Smooth muscle cell (in vitro differentiated cells): ENCODE results near the gene ST6GALNAC1. TPM values are rescaled to one million over a fixed set of nuclear protein-coding genes. Genes with fewer than 3 reads are reported as not detected.

ENCODE experiments used
- DNase-seq: peaks from one replicate; lab custom pipeline; 2025; ENCODE audit not compliant: unreplicated experiment; lab: John Stamatoyannopoulos, UW
- H2AFZ ChIP-seq: fragments of 200-600 bp; sonication (generic); 2 replicates; pipeline ENCODE4 v1.6.0; 2016; ENCODE audit warnings: antibody characterized with exemption, low read depth, mild to moderate bottlenecking
- H3F3A ChIP-seq: fragments of 200-600 bp; sonication (generic); 2 replicates; pipeline ENCODE4 v1.6.0; 2017; ENCODE audit warnings: antibody characterized with exemption, low read depth
- H3K27ac ChIP-seq: fragments of 200-600 bp; sonication (generic); 2 replicates; pipeline ENCODE4 v1.5.1; 2016; ENCODE audit warnings: low read depth, mild to moderate bottlenecking
- H3K27me3 ChIP-seq: fragments of 200-600 bp; sonication (generic); 2 replicates; pipeline ENCODE4 v1.6.1; 2016; ENCODE audit warnings: low read depth, mild to moderate bottlenecking
- H3K36me3 ChIP-seq: fragments of 200-600 bp; sonication (generic); 2 replicates; pipeline ENCODE4 v1.5.1; 2016; ENCODE audit warnings: low read depth
- H3K4me1 ChIP-seq: fragments of 200-600 bp; sonication (generic); 2 replicates; pipeline ENCODE4 v1.5.1; 2016; ENCODE audit warnings: low read depth
- H3K4me2 ChIP-seq: fragments of 200-600 bp; sonication (generic); 2 replicates; pipeline ENCODE4 v1.6.0; 2016; ENCODE audit warnings: mild to moderate bottlenecking
- H3K4me3 ChIP-seq: fragments of 200-600 bp; sonication (generic); 2 replicates; pipeline ENCODE4 v1.5.1; 2016; ENCODE audit warnings: mild to moderate bottlenecking
- H3K79me2 ChIP-seq: fragments of 200-600 bp; sonication (generic); 2 replicates; pipeline ENCODE4 v1.6.0; 2016; ENCODE audit warnings: low read depth, mild to moderate bottlenecking
- H3K9ac ChIP-seq: fragments of 200-600 bp; sonication (generic); 2 replicates; pipeline ENCODE4 v1.6.0; 2016; ENCODE audit warnings: low read depth
- H3K9me3 ChIP-seq: fragments of 200-600 bp; sonication (generic); replicated peaks from 2 replicates; pipeline ENCODE4 v1.5.1; 2016; ENCODE audit warnings: low read depth
- H4K20me1 ChIP-seq: fragments of 200-600 bp; sonication (generic); 2 replicates; pipeline ENCODE4 v1.6.0; 2016; ENCODE audit warnings: low read depth
- CTCF ChIP-seq: fragments of 200-600 bp; sonication (generic); IDR thresholded peaks from 2 replicates; pipeline ENCODE4 v1.5.1; 2017; ENCODE audit warnings: borderline replicate concordance, mild to moderate bottlenecking, antibody characterized with exemption; ENCODE audit not compliant: insufficient read depth, poor library complexity, severe bottlenecking
- WGBS: methylation state at CpG from one replicate; pipeline ENCODE4 v1.1.7; 2016; ENCODE audit warnings: low lambda C conversion rate; 5-methylcytosine and 5-hydroxymethylcytosine counted together
- polyA plus RNA-seq: library from polyadenylated mRNA; unstranded; fragments of >200 nt; fragmentation: Nextera tagmentation; extraction: Ambion mirVana; gene quantifications from 2 replicates; pipeline ENCODE4 v1.2.1, GENCODE V29; 2016
- total RNA-seq: library from RNA; depleted of rRNA; stranded (reverse); fragments of >200 nt; gene quantifications from 2 replicates; pipeline ENCODE4 v1.2.3, GENCODE V29; 2014

The ST6GALNAC1 gene
- total and polyA plus RNA-seq, 2 experiments from 2014 or later: not detected

- H3K4me3 ChIP-seq: no peak overlapping the region
- no peak for DNase-seq
- no peak overlapping the region for H3K9ac ChIP-seq
- no peak overlapping the region for H3K27ac ChIP-seq
- H3K79me2 ChIP-seq: no peaks in the 10 kb centered on the region
- WGBS: 94% methylated on average over 5 of the region's 5 CpGs
- peaks cover 7% of the 10 kb centered on the region for H3K4me1 ChIP-seq
- H3K27me3 ChIP-seq: no peaks in the 10 kb centered on the region
- no peak for TF ChIP-seq CTCF
- no peaks in the 10 kb centered on the region for H3K9me3 ChIP-seq
- no peak overlapping the region for H2AFZ ChIP-seq
- H3K36me3 ChIP-seq: no peaks in the 10 kb centered on the region
- H4K20me1 ChIP-seq: no peaks in the 10 kb centered on the region
- H3K4me2 ChIP-seq: no peak overlapping the region
- H3F3A ChIP-seq: no peaks in the 10 kb centered on the region
Measured at GRCh38 chr17:76642032-76642561, 1.5 kb downstream of the ST6GALNAC1 start.

GRCh38 chr17:76641501-76641900, 2.1 kb downstream of the ST6GALNAC1 start:
- no peaks in the 10 kb centered on the region for H3K36me3 ChIP-seq
- H3K79me2 ChIP-seq: no peaks in the 10 kb centered on the region
- H3K9ac ChIP-seq: no peak overlapping the region
- no peak for TF ChIP-seq CTCF
- H3K9me3 ChIP-seq: no peaks in the 10 kb centered on the region
- H2AFZ ChIP-seq: no peak overlapping the region
- DNase-seq: no peak
- WGBS: 65% methylated on average over 3 of the region's 3 CpGs
- no peak overlapping the region for H3K27ac ChIP-seq
- H3K27me3 ChIP-seq: no peaks in the 10 kb centered on the region
- peaks cover 7% of the 10 kb centered on the region for H3K4me1 ChIP-seq
- H3K4me3 ChIP-seq: peak overlapping the region; percentile 32
- no peaks in the 10 kb centered on the region for H3F3A ChIP-seq
- no peaks in the 10 kb centered on the region for H4K20me1 ChIP-seq
- H3K4me2 ChIP-seq: no peak overlapping the region

GRCh38 chr17:76640550-76641380, 2.8 kb downstream of the ST6GALNAC1 start:
- Histone ChIP-seq H3K9me3 (no peaks in the 10 kb centered on the region), H4K20me1 (no peaks in the 10 kb centered on the region), H3K27me3 (no peaks in the 10 kb centered on the region), H3K27ac (no peak overlapping the region), H3K4me3 (peak overlapping the region; percentile 32), H3F3A (peaks cover 6% of the 10 kb centered on the region), H3K9ac (no peak overlapping the region), H3K79me2 (no peaks in the 10 kb centered on the region), H3K4me1 (peaks cover 7% of the 10 kb centered on the region), H3K36me3 (no peaks in the 10 kb centered on the region), H3K4me2 (no peak overlapping the region), H2AFZ (no peak overlapping the region)
- TF ChIP-seq CTCF: no peak
- no peak for DNase-seq
- 70% methylated on average over 6 of the region's 6 CpGs for WGBS
